HG03045 (cell line): Measurements from ENCODE around the gene DLG2.
A peak's percentile ranks its signal among the peaks of the same experiment; 100 is the strongest.

Experiments used
- ATAC-seq: cut with Tn5 transposase; IDR thresholded peaks from one replicate; pipeline ENCODE4 v1.9.1; 2021; ENCODE audit warnings: mild to moderate bottlenecking, moderate library complexity; ENCODE audit not compliant: unreplicated experiment

DLG2 gene

GRCh38 chr11:84719935-84720577 is 907.1 kb downstream of the DLG2 start:
- no peak for ATAC-seq

- peak; percentile 78 for ATAC-seq
Observed at GRCh38 chr11:84714316-84714780, 912.8 kb downstream of the DLG2 start.

- ATAC-seq = no peak
Observed at GRCh38 chr11:84691830-84692229, 935.3 kb downstream of the DLG2 start.

- ATAC-seq = no peak
Observed at GRCh38 chr11:84687433-84687832, 939.7 kb downstream of the DLG2 start.

- no peak for ATAC-seq
Observed at GRCh38 chr11:84686716-84687115, 940.4 kb downstream of the DLG2 start.

- no peak for ATAC-seq
Observed at GRCh38 chr11:84685976-84686375, 941.2 kb downstream of the DLG2 start.

- no peak for ATAC-seq
Observed at GRCh38 chr11:84685149-84685548, 942.0 kb downstream of the DLG2 start.

DNA sequence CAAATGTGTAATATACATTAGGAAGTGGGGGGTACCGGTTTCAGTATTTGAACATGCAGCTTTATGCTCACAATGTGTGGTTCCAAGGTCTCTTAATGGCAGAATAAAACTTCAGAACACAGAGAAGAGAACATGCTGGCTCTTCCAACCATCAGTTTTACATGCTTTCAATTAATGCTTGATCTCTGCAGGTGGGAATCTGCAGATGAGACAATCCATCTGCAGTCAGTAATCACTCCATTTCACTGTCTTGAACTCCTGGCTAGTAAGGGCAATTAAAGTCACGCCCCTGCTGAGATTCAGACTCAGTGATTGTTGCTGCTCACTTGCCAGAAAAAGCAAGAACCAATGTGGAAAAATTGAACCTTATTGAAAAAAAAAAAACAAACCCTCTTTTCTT is 945.7 kb downstream of the DLG2 start:
- no peak for ATAC-seq

- no peak for ATAC-seq
Observed at GRCh38 chr11:84675396-84676025, 951.6 kb downstream of the DLG2 start.

DNA sequence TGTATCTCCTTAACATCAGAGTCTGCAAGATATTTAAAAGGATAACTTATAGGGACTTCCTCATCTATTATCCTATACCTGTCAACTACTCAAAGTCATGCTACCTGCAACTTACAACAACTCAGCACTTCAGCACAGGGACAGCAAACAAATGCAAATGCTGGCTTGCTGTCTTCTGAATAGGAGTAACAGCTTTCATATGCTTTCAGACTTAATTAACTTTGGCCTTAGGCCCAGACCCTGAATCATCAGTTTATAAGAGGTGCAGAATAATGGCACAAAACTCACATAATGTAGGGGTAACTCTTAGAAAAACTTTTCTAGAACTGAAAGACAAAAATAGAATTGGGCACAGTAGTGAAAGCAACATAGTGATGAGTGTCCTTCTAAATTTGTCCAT is 953.4 kb downstream of the DLG2 start:
- no peak for ATAC-seq

GRCh38 chr11:84671325-84671999 is 955.7 kb downstream of the DLG2 start:
- ATAC-seq = no peak

GRCh38 chr11:84663731-84664130 is 963.4 kb downstream of the DLG2 start:
- ATAC-seq = no peak

DNA sequence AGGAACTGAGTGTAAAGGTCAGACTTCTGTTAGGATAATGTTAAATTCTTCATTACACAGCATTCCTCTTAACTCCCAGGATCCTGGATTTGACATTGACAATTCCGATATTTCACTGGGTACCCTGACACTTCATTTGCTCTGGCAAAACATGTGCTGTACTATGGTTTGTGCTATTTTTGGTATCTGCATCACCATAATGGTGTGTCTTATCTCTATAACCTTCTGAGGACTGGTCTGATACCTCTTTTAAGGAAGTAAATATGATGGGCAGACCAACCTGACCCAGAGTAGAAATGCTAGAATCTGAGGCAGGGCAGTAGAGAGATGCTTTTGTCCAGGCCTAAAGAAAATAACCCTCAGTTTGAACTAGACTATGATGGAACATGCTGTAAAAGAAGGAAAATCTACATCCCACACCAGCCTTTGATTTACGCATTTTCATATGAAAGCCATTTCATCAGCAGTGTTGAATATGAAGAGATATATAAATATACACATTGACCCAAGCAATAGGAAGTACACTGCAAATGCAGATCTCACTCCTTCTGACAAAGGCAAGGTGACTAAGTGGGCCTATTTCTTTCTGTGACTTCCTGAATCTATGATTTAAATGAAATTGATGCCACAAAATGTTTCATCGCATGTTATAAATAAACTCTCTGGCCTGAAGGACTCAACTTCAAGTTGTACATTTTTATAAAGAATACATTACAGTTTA is 966.7 kb downstream of the DLG2 start:
- ATAC-seq = no peak

- ATAC-seq = no peak
Observed at GRCh38 chr11:84655712-84656111, 971.4 kb downstream of the DLG2 start.

DNA sequence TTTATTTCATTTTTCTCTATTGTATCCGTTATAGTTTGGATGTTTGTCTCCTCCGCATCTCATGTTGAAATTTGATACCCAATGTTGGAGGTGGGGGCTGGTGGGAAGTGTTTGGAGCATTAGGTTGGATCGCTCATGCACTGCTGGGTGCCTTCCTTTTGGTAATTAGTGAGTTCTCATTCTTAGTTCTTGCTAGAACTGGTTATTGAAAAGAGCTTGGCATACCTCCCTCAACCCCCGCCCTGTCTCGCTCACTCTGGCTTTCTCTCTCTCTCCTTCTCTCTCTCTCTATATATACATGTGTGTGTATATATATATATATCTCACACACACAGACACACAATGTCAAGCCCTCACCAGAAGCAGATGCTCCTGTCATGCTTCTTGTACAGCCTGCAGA is 978.7 kb downstream of the DLG2 start:
- no peak for ATAC-seq

DNA sequence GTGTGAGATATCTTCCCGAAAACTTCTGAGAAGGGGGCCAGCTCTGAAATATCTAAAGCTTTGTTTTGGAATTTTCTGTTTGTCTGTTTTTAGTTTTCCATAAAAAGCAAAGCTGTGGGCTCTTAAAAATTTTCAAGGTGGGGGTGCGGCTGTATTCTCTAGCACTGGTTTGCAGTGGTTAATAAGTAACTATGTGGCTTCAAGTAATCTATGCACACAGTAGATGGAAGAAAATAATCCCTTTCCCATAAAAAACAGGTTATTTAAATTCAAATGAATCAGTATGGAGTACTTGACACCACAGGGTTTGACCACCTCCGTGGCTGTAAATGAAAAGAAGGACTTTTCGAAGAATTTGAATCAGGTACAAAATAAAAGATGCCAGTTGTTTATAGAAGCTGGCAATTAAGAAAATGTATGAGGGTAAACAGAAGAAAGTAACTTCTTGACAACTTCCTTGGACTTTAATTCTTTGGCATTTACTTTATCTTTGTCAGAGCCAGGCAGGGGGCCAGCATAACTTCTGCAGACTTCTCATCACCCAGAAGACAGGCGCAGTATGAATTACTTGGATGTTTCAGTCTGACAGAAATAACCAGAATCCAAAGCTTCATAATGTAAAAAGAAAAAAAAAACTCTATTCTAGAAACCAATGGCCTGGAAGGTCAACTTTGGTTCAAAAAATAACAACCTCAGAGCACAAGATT is 981.0 kb downstream of the DLG2 start:
- ATAC-seq = no peak

DNA sequence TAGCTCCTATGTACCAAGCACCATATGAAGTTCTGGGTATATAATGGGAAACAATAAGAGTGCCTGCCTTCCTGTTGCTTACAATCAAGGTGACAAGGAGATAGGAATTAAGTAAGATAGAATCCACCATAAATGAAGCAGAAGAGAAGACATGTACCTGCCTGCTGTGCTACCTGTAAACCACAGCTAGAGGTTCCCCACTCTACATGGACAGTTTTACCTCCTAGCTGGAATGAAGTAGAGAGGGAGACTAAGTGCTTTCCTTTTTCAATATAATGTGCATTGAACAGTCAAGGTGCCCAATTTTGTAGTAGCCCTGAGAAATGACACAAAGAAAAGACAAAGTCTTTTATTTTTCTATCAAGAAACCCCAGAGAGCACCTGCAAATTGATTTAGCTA is 984.6 kb downstream of the DLG2 start:
- no peak for ATAC-seq

- no peak for ATAC-seq
Observed at GRCh38 chr11:84634309-84634708, 992.8 kb downstream of the DLG2 start.

GRCh38 chr11:84628871-84629620 is 998.1 kb downstream of the DLG2 start:
- no peak for ATAC-seq

DNA sequence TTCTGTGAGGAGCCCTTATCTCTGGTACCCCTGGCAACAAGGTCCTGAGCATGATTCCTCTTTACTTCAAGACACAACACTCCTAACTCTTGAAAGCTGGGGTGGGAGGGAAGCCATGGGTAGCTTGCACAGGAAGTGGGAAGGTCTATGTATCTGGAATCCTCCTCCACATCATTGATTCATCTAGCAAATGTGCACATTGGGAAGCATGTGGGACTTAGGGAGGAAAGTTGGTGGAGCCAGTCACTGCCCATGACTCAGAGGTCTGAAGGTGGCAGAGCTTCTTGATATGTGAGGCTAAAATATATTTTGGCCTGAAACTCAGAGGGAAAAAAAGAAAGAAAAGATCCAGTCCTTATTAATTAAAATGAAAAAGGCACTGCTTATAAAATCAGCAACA is 1000.9 kb downstream of the DLG2 start:
- no peak for ATAC-seq
